Measurements from ENCODE around the gene VSTM2L.

VSTM2L gene

DNA sequence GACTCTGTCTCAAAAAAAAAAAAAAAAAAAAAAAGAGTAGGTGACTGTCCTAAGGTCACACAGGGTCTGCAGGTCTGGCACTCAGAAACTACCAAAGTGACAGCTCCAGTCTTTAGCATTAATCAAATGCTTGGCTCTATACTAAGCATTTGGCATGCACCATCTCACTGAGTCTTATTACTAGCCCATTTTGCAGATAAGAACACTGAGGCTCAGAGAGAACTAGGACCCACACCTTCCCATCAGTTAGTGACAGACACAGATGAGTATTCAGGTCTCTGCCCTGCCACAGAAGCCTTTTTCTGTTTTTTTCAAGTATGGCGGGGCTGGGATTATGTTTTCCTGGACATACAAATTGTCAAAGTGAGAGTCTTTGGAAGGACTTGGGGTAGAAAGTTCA lies 23.1 kb upstream of the VSTM2L start:
- DNase-seq = no peak

DNA sequence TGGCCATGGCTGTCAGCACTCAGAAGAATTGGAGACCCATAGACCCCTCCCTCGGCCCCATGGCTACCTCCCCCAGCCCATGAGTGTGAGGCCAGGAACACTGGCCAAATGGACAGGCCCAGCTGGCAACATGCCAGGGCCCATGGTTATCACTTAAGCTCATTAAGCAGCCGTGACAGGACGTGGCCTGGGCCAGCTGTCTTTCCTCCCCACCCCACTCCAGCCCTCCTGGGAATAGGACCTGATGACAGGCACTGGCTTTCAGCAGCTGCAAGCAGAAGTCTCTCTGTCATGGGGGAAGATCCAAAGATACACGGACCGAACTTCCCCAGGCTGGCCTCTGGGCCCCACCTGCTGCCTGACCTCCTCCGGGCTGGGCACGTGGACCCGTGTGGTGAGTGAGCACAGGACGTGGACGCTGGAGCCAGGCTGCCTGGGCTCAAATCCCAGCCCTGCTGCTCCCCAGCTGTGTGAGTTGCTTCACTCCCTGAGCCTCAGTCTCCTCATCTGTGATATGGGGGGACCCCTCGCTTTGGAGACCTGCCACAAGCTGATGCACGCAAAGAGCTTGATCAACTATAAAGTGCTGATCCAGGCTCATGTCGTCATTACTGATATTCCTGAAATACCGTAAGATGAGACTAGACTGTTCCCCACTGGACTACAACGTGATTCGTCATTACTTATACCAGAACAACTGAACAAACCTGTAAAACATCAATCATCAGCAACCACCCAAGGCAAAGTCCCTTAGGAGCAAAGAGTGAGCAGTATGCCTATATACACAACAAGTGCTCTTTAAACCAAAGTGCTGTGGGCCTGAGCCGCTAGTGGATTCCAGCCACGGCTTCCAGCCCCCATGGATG lies 22.0 kb upstream of the VSTM2L start:
- DNase-seq = no peak

- DNase-seq = no peak
Observed at GRCh38 chr20:37881601-37882343, 21.2 kb upstream of the VSTM2L start.

- no peak for DNase-seq
Observed at GRCh38 chr20:37882961-37883712, 19.8 kb upstream of the VSTM2L start.

- DNase-seq = no peak
Observed at GRCh38 chr20:37885042-37885441, 17.9 kb upstream of the VSTM2L start.

- DNase-seq = no peak
Observed at GRCh38 chr20:37885593-37886503, 17.1 kb upstream of the VSTM2L start.

DNA sequence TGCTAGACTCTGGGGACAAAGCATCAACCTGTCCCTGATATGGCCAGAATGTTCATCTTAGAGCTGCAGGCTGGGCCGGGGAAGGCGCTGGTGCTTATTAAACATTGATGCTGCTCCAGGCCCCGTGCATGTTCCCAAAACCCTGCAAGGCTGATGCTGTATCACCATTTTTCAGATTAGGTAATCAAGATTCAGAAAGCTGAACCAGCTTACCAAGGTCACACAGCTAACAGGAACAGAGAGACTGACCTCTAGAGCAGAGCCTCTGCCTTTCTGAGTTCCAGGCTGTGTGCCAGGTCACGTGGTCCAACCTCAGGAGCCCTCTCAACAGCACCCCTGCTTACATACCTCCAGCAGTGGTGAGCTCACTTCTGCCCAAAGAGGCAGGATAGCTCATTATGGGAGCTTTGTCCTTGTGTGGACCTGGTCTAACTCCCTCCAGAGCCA lies 16.1 kb upstream of the VSTM2L start:
- peak; percentile 93 for DNase-seq

DNA sequence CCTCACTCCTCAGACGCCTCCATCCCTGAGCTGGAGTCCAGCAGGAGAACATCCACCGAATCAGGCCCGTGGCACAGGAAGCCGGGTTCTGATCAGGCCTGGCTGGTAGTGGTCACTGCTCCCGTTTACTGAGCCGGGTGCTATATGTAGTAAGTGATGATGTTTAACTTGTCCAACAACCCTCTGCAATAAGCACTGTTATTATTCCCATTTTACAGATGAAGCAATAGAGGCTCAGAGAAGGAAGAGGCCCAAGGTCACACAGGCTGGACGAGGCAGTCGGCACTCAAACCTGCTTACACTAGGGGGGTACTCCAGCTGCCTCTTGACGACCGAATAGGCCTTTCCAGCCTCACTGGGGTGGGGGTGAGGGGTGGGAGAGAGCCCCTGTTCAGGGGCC lies 14.3 kb upstream of the VSTM2L start:
- DNase-seq = no peak

- no peak for DNase-seq
Observed at GRCh38 chr20:37890108-37890507, 12.8 kb upstream of the VSTM2L start.

- DNase-seq = no peak
Observed at GRCh38 chr20:37890643-37891042, 12.3 kb upstream of the VSTM2L start.

DNA sequence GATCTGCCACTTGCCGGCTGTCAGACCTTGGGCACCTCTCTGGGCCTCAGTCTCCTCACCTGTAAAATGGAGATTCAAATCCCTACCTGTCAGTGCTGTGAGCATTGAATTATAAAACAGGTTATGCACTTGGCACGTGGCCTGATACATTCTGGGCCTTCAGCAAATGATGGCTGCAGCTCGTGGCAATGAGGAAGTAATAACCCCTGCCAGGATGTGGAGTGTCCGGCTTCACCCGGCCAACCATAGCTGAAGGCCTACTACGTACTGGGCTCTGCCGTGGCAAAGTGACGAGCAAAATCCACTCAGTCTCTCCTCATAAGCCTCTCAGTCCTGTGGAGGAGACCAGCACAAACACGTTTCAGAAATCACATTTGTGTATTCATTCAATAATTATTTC lies 10.9 kb upstream of the VSTM2L start:
- no peak for DNase-seq

GRCh38 chr20:37893566-37894241 lies 9.2 kb upstream of the VSTM2L start:
- no peak for DNase-seq

DNA sequence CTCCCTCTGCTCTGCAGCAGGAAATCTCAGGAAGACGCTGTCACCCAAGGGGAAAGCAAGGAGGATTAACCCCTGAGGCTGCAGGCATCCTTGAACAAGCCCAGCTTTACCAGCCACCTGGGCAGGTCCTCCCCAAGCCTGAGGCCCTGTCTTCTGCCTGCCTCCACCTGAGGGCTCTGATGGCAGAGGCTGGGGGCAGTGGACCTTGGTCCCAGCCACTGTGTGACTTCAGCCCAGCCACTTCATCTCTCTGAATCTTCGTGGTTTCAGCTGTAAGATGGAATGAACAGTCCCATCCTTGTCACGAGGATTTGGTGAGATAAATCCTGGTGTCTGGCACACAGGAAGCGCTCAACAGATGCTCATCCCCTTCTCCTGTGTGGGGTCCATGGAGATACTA lies 8.5 kb upstream of the VSTM2L start:
- DNase-seq = no peak

- DNase-seq = no peak
Observed at GRCh38 chr20:37895166-37895565, 7.8 kb upstream of the VSTM2L start.

DNA sequence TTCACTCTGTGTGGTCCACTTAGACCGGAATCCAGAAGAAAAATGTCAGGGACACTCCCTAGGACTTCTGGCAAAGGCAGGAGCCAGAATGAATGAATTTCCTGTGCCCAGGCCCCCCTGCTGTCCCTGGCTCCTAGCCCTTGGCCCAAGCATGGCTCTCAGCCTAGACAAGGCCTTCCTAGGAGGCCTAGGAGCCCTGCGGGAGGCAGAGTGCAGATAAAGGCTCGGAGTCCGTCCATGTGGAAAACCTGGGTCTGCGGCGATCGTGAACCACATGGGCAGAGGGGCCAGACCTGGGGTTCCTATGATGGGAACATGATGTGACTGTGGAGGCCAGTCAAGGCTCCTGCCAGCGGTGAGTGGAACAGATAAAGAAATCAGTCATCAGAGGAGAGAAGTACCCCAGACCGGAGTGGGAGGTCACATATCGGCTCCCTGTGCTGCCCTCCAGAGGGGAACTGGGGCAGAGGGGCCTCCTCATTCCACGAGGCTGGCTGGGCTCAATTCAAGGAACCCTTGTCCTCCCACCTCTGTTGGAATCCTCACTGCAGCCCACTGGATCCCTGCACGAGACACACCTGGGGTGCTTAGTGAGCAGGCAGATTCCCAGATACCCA lies 5.9 kb upstream of the VSTM2L start:
- no peak for DNase-seq

DNA sequence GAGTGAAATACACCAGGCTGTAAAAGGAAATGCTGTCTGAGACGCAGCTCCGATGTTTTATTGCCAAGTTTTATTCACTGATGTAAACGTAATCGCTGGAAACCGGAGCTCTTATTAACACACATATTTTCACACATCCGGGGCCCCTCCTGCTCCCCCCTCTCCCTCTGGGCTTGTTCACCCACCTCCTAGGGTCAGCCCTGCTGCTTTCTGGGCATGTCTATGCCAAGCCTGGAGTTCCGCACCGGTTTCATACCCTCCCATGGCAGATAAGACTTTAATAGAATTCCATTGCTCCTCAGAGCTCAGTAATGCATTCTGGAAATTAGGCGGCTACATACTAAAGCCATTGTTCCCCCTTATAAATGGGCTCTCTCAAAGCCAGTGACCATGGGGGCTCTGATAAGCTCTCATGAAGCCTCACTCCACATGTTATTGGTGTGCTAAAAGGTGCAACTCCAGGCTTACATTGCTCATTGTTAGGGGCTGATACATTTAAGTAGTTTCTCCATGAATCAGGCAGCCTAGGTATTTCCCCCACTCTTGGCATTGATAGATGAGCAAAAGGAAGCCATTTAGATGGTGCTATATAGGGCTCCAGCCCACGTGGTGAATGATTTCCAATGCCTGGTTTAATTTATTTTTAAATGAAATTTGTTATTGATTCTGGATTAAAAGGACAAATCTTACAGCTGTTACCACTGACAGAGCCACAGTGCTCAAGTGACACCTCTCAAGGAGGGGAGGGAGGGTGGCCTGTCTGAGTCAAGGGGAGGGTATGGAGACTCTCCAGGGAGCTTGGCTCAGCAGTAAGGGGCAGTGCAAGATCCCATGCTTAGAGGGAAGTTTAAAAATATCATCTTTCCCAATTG lies 4.5 kb upstream of the VSTM2L start:
- no peak for DNase-seq

GRCh38 chr20:37899105-37900045 lies 3.6 kb upstream of the VSTM2L start:
- no peak for DNase-seq

GRCh38 chr20:37901240-37901639 lies 1.7 kb upstream of the VSTM2L start:
- DNase-seq = no peak

Data from RPMI8226 (cell line).